Tibial artery (tissue), 4 donors: ENCODE measurements around the gene DNAAF3.
"Not testable (repeated sequence)": the region's sequence is repeated elsewhere in the genome, so short reads cannot be mapped to it uniquely, and the experiment has no call there.

ENCODE experiments used
- DNase-seq, 2 donors: peaks; one replicate each; pipeline ENCODE4 v3.0.0-alpha.2; 2019
- H3K27ac ChIP-seq, 2 donors: fragments of 200-600 bp; sonication (generic) in 1 of 2; 1 replicate in 1 of 2; 2 replicates in 1 of 2; pipeline ENCODE4 v1.5.1; 2018 to 2019; ENCODE audit warnings: mild to moderate bottlenecking in 1 of 2
- H3K27me3 ChIP-seq, 2 donors: fragments of 200-600 bp; sonication (generic) in 1 of 2; one replicate each; pipeline versions ENCODE4 v1.5.1 to v1.6.0; 2016 to 2019
- H3K36me3 ChIP-seq, 3 donors: fragments of 200-600 bp; sonication (generic) in 2 of 3; one replicate each; pipeline ENCODE4 v1.5.1; 2016 to 2019; ENCODE audit warnings: mild to moderate bottlenecking in 2 of 3
- H3K4me1 ChIP-seq, 4 donors: fragments of 200-600 bp; sonication (generic) in 2 of 4; 1 replicate in 3 of 4; 2 replicates in 1 of 4; pipeline ENCODE4 v1.5.1; 2016 to 2019
- H3K4me3 ChIP-seq, 2 donors: fragments of 200-600 bp; sonication (generic) in 1 of 2; 1 replicate in 1 of 2; 2 replicates in 1 of 2; pipeline ENCODE4 v1.5.1; 2018 to 2019; ENCODE audit warnings: mild to moderate bottlenecking in 2 of 2
- H3K9me3 ChIP-seq, 3 donors: fragments of 200-600 bp; sonication (generic) in 1 of 3; one replicate each; pipeline ENCODE4 v1.5.1; 2016 to 2019
- intact Hi-C: fragments of 100-400 bp; cut with DNase I; formaldehyde crosslinking; loops from one replicate; pipeline ENCODE4 v1.15.0; 2023; ENCODE audit warnings: low total_unique reads
- TF ChIP-seq, protein P1 (sequence below), 2 experiments: fragments of 200-600 bp in 1 of 2; fragments of 450-650 bp in 1 of 2; IDR thresholded peaks; one replicate each; pipeline ENCODE4 v1.5.1; 2017 to 2019; ENCODE audit warnings: antibody characterized with exemption in 2 of 2, mild to moderate bottlenecking in 1 of 2, moderate library complexity in 1 of 2

The DNAAF3 gene

DNA sequence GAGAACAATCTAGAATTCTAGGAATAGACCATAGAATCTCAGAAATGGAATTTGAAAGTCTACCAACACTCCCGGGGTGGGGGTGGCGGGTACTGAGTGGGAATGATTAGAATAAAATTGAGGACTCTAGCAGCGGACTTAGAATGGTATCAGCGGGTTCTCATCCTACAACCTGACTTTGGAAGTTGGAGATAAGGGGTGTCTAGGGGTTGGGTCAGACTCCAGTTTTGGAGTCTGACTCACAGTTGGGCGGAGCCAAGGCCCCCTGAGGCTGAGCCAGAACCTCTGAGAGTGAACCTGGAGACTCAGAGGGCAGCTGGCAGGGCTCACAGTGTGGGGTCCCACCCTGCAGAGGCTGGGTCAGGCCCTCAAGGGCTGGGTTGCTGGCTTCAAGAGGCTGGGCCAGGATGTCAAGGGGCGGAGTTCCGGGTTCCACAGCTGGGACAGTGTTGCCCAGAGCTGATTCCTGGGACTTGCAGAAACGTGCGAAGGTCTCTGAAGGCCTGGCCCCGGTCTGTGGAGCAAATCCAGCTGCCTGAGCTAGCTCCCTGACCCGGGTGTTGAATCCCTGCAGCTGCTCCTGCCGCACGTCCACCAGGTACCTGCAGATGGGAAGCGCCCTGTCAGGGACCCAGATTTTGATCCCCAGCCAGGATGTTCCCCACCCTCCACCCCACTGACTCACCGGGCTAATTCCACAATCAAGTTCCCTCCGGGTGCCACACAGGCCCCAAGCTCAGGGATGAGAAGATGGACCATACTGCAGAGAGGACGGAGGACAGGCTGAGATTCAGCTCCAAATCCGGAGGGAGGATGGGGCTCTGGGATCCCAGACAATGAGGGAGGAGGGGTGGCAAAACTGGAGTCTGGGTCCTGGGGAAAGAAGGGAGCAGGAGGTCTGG lies 7.3 kb downstream of the DNAAF3 start:
- TF ChIP-seq, protein P1, sequence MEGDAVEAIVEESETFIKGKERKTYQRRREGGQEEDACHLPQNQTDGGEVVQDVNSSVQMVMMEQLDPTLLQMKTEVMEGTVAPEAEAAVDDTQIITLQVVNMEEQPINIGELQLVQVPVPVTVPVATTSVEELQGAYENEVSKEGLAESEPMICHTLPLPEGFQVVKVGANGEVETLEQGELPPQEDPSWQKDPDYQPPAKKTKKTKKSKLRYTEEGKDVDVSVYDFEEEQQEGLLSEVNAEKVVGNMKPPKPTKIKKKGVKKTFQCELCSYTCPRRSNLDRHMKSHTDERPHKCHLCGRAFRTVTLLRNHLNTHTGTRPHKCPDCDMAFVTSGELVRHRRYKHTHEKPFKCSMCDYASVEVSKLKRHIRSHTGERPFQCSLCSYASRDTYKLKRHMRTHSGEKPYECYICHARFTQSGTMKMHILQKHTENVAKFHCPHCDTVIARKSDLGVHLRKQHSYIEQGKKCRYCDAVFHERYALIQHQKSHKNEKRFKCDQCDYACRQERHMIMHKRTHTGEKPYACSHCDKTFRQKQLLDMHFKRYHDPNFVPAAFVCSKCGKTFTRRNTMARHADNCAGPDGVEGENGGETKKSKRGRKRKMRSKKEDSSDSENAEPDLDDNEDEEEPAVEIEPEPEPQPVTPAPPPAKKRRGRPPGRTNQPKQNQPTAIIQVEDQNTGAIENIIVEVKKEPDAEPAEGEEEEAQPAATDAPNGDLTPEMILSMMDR (IDR thresholded peaks at IDR 0.05): no peak
- Histone ChIP-seq H3K27ac (no peak overlapping the region), H3K27me3 (peaks cover 0 to 89% of the 10 kb centered on the region in 2 donors), H3K4me3 (no peak overlapping the region), H3K4me1 (peaks cover 0 to 13% (median 3%) of the 10 kb centered on the region in 4 donors), H3K9me3 (no peaks in the 10 kb centered on the region), H3K36me3 (no peaks in the 10 kb centered on the region)
- intact Hi-C loops: no loop called here
- no peak for DNase-seq

DNA sequence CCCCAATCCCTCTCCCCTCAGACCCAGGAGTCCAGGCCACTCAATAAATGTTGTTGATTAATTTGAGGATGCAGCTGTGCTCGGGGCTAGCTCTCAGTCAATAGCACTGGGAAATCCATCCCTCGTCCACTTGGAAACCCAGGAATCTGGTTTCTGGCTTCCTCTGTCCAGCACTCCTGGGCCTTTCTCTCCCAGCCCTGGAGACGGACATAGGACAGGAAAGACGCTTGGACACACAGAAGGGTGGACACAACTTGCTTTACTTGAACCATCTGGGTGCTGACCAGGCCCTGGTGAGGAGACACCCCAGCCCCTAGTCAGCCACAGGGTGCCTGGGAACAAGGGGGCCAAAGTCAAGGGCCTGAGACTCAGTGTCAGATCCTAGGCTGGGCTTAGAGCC lies 8.0 kb downstream of the DNAAF3 start:
- intact Hi-C loops: no loop called here
- no peak for DNase-seq
- no peaks in the 10 kb centered on the region for H3K9me3 ChIP-seq
- peaks cover 0 to 13% (median 3%) of the 10 kb centered on the region in 4 donors for H3K4me1 ChIP-seq
- no peak overlapping the region for H3K4me3 ChIP-seq
- peaks cover 0 to 89% of the 10 kb centered on the region in 2 donors for H3K27me3 ChIP-seq
- no peaks in the 10 kb centered on the region for H3K36me3 ChIP-seq
- no peak overlapping the region for H3K27ac ChIP-seq
- TF ChIP-seq, protein P1 (IDR thresholded peaks at IDR 0.05): no peak

DNA sequence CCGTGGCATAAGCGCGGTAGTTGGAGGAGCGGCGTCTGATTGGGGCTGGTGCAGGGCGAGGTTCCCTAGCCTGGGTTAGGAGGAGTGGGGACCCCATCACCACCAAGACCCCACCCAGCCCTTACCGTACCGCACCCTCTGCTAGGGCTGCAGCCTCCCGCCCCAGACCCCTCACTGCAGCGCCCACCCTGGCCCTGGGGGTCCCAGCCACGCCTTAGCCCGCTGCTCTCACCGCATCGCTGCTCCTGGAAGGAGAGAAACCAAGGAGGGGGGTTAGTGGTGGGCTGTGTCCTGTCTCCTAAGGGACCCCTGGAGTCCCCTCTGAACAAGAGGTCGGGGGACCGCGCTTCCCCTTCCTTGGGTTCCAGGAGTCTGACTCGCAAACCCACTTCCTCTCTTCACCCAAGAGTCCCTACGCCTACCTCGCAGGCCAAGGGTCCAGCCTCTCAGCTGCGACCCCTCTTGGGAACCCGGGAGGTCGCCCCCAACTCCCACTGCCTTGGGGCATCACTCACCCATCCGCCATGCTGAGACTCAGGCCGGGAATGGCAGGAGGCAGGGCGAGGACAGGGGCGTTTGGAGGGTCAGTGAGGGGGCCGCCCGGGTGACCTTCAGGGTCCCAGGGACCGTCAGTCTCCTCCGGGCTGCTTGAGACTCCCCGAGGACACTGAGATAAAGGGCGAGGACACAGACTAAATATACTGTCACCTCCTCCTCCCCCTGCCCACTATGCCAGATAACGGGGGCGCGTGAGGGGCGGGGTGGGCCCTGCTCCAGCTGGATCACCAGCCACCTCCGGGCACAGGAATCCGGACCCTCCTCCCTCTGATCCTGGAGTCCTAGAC lies 9.1 kb downstream of the DNAAF3 start, which contains the start of gene TNNI3:
Gene TNNI3 (minus strand): TSS at position 669 of the 845 bp plus-strand sequence. CDS start 143 bp downstream, at position 526.
- H3K4me1 ChIP-seq: peaks cover 0 to 13% (median 3%) of the 10 kb centered on the region in 4 donors
- no peaks in the 10 kb centered on the region for H3K36me3 ChIP-seq
- intact Hi-C loops: no loop called here
- TF ChIP-seq, protein P1 (IDR thresholded peaks at IDR 0.05): no peak
- H3K9me3 ChIP-seq: no peaks in the 10 kb centered on the region
- no peak within 1 kb of the TSS for H3K27ac ChIP-seq
- no peak for DNase-seq
- H3K27me3 ChIP-seq: peaks cover 0 to 90% of the 10 kb centered on the region in 2 donors
- H3K4me3 ChIP-seq: no peak within 1 kb of the TSS

DNA sequence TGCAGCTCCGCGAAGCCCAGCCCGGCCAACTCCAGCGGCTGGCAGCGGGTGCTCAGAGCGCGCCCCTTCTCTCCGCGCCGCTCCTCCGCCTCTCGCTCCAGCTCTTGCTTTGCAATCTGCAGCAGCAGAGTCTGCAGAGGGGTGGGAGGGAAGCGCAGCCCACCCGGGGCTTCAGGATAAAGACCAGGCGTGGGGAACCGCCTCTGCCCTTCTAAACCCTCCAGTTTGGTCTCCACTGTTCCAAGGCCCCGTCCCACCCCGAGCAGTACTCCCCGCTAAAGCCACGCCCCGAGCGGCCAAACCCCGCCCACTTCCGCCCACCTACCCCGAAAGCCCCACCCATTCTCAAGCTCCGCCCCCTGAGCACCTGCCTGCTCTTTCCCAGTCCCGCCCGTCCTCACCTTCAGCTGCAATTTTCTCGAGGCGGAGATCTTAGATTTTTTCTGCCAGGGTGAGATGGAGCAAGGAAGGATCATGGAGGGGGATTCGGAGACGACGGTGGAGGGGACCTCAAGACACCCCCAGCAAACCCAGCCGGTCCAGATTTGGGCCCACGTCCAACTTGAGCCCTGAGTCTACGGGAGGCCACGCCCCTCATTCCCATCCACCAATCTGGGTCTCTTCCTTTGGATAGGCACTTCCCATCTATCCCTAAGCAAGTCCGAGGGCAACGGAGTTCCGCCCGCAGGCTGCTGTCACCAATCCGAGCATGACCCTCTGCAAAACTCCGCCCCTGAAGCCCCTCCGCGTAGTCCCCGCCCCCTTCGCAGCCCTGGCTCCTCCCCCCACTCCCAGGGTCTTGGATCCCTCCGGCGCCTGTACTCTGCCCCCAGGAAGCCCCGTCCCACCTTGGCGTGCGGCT lies 10.0 kb downstream of the DNAAF3 start:
- no peaks in the 10 kb centered on the region for H3K9me3 ChIP-seq
- no peak overlapping the region for H3K4me3 ChIP-seq
- peaks cover 0 to 13% (median 3%) of the 10 kb centered on the region in 4 donors for H3K4me1 ChIP-seq
- intact Hi-C loops: no loop called here
- no peaks in the 10 kb centered on the region for H3K36me3 ChIP-seq
- H3K27ac ChIP-seq: no peak overlapping the region
- DNase-seq: no peak
- H3K27me3 ChIP-seq: peaks cover 0 to 81% of the 10 kb centered on the region in 2 donors
- TF ChIP-seq, protein P1 (IDR thresholded peaks at IDR 0.05): no peak

DNA sequence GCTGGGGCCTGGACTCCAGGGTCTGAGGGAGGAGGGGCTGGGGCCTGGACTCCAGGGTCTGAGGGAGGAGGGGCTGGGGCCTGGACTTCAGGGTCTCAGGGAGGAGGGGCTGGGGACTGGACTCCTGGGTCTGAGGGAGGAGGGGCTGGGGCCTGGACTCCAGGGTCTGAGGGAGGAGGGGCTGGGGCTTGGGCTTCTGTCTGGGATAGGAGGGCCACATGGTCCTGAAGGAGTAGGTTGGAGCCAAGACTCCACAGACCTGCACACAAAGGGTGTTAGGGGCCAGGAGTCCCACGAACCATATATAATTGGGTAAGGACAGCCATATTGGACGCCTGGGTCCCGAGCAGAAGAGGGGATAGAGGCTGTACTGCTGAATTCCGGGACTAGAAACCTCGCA lies 10.6 kb downstream of the DNAAF3 start:
- H3K36me3 ChIP-seq, DNase-seq, H3K27ac ChIP-seq, H3K4me3 ChIP-seq, H3K9me3 ChIP-seq, intact Hi-C loops: not testable (repeated sequence)
- H3K4me1 ChIP-seq: peaks cover 0 to 13% (median 3%) of the 10 kb centered on the region in 4 donors
- peaks cover 0 to 80% of the 10 kb centered on the region in 2 donors for H3K27me3 ChIP-seq
